Osteoblast (primary cell): ENCODE data around the gene KIF23. TPM values are rescaled to one million over a fixed set of nuclear protein-coding genes. Genes with fewer than 3 reads are reported as not detected.

ENCODE experiments used
- DNase-seq: peaks from one replicate; pipeline ENCODE4 v3.0.0; 2011; ENCODE audit warnings: low spot score, mixed read lengths; ENCODE audit not compliant: insufficient read length; ENCODE audit errors: missing footprints
- H2AFZ ChIP-seq: 2 replicates; pipeline ENCODE4 v1.6.0; 2011; ENCODE audit warnings: mild to moderate bottlenecking, low read length
- H3K27ac ChIP-seq: 2 replicates; pipeline ENCODE4 v1.5.1; 2011; ENCODE audit warnings: mild to moderate bottlenecking, low read depth, low read length, moderate library complexity
- H3K27me3 ChIP-seq: 2 replicates; pipeline ENCODE4 v1.6.0; 2012; ENCODE audit warnings: mild to moderate bottlenecking, control low read depth, inconsistent platforms, low read length, moderate library complexity; ENCODE audit not compliant: insufficient read depth
- H3K36me3 ChIP-seq: 2 replicates; pipeline ENCODE4 v1.5.1; 2011; ENCODE audit warnings: mild to moderate bottlenecking, low read length, control low read depth, moderate library complexity; ENCODE audit not compliant: insufficient read depth
- H3K4me1 ChIP-seq: 2 replicates; pipeline ENCODE4 v1.5.1; 2011; ENCODE audit warnings: mild to moderate bottlenecking, low read length, control low read depth, moderate library complexity; ENCODE audit not compliant: insufficient read depth
- H3K4me2 ChIP-seq: 2 replicates; pipeline ENCODE4 v1.6.0; 2011; ENCODE audit warnings: mild to moderate bottlenecking, low read length; ENCODE audit not compliant: insufficient read depth
- H3K4me3 ChIP-seq: fragments of 200-600 bp; sonication (generic); 3 replicates; pipeline ENCODE4 v1.5.1; 2012; ENCODE audit warnings: mild to moderate bottlenecking, low read length, inconsistent platforms; ENCODE audit not compliant: insufficient read depth
- H3K79me2 ChIP-seq: 2 replicates; pipeline ENCODE4 v1.6.0; 2012; ENCODE audit warnings: mild to moderate bottlenecking, low read length, control low read depth, inconsistent platforms; ENCODE audit not compliant: insufficient read depth
- H3K9me3 ChIP-seq: 2 replicates; pipeline ENCODE4 v1.5.1; 2011; ENCODE audit warnings: low read depth, low read length, control low read depth
- H4K20me1 ChIP-seq: 2 replicates; pipeline ENCODE4 v1.6.0; 2012; ENCODE audit warnings: mild to moderate bottlenecking, low read length, control low read depth; ENCODE audit not compliant: insufficient read depth
- CTCF ChIP-seq: IDR thresholded peaks from 2 replicates; pipeline ENCODE4 v1.5.1; 2011; ENCODE audit warnings: mild to moderate bottlenecking, low read depth, low read length, moderate library complexity; ENCODE audit errors: extremely low read depth
- total RNA-seq: library from RNA; depleted of rRNA; stranded (reverse); fragments of >200 nt; gene quantifications from 2 replicates; pipeline ENCODE4 v1.2.3, GENCODE V29; 2012

The KIF23 gene
- total RNA-seq, 1 donor, result 8.3 TPM

GRCh38 chr15:69463182-69463756 is 49.1 kb downstream of the KIF23 start:
- Histone ChIP-seq H3K36me3 (no peaks in the 10 kb centered on the region), H3K27ac (peak overlapping the region; percentile 90), H3K79me2 (peaks cover 4% of the 10 kb centered on the region), H3K4me1 (peaks cover 16% of the 10 kb centered on the region), H3K4me3 (peak overlapping the region; percentile 72), H4K20me1 (no peaks in the 10 kb centered on the region), H3K4me2 (peak overlapping the region; percentile 81), H3K9me3 (no peaks in the 10 kb centered on the region), H3K27me3 (no peaks in the 10 kb centered on the region), H2AFZ (peak overlapping the region; percentile 88)
- TF ChIP-seq CTCF, result no peak
- DNase-seq, result no peak

DNA sequence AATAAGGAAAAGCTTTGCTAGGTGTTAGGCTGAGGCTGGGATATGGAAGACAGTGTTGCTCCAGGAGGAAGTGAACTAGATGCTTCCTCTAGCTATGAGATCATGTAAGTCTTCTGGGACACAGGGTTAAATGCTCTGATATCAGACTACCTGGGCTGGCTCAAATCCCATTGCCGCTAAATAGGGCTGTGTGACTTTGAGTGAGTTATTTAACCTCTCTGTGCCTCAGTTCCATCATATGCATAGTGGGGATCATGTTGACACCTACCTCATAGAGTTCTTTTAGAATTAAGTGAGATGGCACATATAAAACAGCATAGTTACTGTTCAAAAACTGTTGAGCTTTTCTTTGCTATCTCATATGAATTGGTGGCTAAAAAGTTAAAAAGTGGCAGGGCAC is 51.1 kb downstream of the KIF23 start:
- Histone ChIP-seq H4K20me1 (no peaks in the 10 kb centered on the region), H3K27me3 (no peaks in the 10 kb centered on the region), H3K4me3 (no peak overlapping the region), H2AFZ (no peak overlapping the region), H3K4me2 (no peak overlapping the region), H3K27ac (no peak overlapping the region), H3K79me2 (peaks cover 4% of the 10 kb centered on the region), H3K36me3 (no peaks in the 10 kb centered on the region), H3K9me3 (no peaks in the 10 kb centered on the region), H3K4me1 (peaks cover 16% of the 10 kb centered on the region)
- no peak for TF ChIP-seq CTCF
- no peak for DNase-seq

GRCh38 chr15:69466733-69467132 is 52.6 kb downstream of the KIF23 start:
- H3K4me3 ChIP-seq, result no peak overlapping the region
- no peak for TF ChIP-seq CTCF
- H3K27me3 ChIP-seq, result no peaks in the 10 kb centered on the region
- H3K36me3 ChIP-seq, result no peaks in the 10 kb centered on the region
- peaks cover 4% of the 10 kb centered on the region for H3K79me2 ChIP-seq
- peaks cover 16% of the 10 kb centered on the region for H3K4me1 ChIP-seq
- H3K4me2 ChIP-seq, result no peak overlapping the region
- no peak overlapping the region for H2AFZ ChIP-seq
- H4K20me1 ChIP-seq, result no peaks in the 10 kb centered on the region
- H3K27ac ChIP-seq, result no peak overlapping the region
- H3K9me3 ChIP-seq, result no peaks in the 10 kb centered on the region
- DNase-seq, result no peak

DNA sequence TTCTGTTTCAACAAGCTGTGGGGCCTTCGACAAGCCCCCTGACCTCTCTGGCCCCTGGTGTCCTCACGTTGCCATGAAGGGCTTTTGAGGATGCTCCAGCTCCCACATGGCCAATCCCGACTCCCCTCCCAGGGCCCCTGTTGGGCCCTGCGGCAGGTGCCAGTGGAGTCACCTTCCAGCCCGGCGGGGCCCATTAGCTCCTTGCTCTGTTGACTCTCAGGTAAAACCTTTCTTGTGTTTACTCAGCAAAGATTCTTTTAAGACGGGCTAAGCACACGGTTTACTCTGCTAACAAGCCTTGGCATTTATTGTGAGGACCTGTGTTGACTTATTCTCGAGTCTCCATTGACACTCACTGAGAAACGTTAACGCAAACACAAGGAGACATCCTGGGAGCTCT is 53.5 kb downstream of the KIF23 start:
- Histone ChIP-seq H2AFZ (no peak overlapping the region), H4K20me1 (no peaks in the 10 kb centered on the region), H3K4me1 (peaks cover 11% of the 10 kb centered on the region), H3K9me3 (no peaks in the 10 kb centered on the region), H3K36me3 (no peaks in the 10 kb centered on the region), H3K4me3 (no peak overlapping the region), H3K27me3 (no peaks in the 10 kb centered on the region), H3K4me2 (no peak overlapping the region), H3K27ac (no peak overlapping the region), H3K79me2 (no peaks in the 10 kb centered on the region)
- DNase-seq, result no peak
- no peak for TF ChIP-seq CTCF
